ENCODE results near the gene ORC5.

DNA sequence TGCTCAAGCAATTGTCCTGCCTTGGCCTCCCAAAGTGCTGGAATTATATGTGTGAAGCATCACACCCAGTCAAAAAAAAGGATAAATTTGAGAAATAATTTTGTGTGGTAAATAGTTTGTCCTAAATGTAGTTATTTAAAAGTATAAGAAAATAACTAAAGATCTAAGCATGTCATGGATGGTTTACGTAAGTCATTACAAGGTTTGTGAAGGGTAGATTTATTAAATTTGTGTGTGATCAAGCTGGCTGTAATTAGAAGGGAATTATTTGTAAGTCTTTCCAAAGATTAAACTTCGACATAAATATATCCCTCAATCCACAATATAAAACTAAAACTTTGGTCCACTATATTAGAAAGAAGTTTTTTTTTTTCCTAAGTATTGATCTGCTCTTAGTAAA, 28.6 kb downstream of the ORC5 start:
- TF ChIP-seq, protein P1, sequence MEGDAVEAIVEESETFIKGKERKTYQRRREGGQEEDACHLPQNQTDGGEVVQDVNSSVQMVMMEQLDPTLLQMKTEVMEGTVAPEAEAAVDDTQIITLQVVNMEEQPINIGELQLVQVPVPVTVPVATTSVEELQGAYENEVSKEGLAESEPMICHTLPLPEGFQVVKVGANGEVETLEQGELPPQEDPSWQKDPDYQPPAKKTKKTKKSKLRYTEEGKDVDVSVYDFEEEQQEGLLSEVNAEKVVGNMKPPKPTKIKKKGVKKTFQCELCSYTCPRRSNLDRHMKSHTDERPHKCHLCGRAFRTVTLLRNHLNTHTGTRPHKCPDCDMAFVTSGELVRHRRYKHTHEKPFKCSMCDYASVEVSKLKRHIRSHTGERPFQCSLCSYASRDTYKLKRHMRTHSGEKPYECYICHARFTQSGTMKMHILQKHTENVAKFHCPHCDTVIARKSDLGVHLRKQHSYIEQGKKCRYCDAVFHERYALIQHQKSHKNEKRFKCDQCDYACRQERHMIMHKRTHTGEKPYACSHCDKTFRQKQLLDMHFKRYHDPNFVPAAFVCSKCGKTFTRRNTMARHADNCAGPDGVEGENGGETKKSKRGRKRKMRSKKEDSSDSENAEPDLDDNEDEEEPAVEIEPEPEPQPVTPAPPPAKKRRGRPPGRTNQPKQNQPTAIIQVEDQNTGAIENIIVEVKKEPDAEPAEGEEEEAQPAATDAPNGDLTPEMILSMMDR (IDR thresholded peaks at IDR 0.05; ENCODE audit: insufficient read depth, low read depth, low read length), result no peak
- TF ChIP-seq EZH2 (IDR thresholded peaks at IDR 0.05; ENCODE audit: insufficient read depth, low read length), result no peak
